GM15510 (cell line): Measurements from ENCODE around the gene HTRA3.

ENCODE experiments used
- POLR2A ChIP-seq: IDR thresholded peaks from 3 replicates; pipeline ENCODE4 v1.6.1; 2011; ENCODE audit warnings: borderline replicate concordance; ENCODE audit not compliant: insufficient read length; ENCODE audit errors: extremely low read depth

Gene HTRA3

GRCh38 chr4:8343262-8343966, 73.9 kb downstream of the HTRA3 start:
- no peak for TF ChIP-seq POLR2A

GRCh38 chr4:8343967-8344331, 74.4 kb downstream of the HTRA3 start:
- no peak for TF ChIP-seq POLR2A

GRCh38 chr4:8344377-8344776, 74.8 kb downstream of the HTRA3 start:
- no peak for TF ChIP-seq POLR2A

- no peak for TF ChIP-seq POLR2A
Measured at GRCh38 chr4:8345053-8345945, 75.7 kb downstream of the HTRA3 start.

GRCh38 chr4:8345946-8346814, 76.6 kb downstream of the HTRA3 start:
- TF ChIP-seq POLR2A: no peak

GRCh38 chr4:8346838-8347605, 77.5 kb downstream of the HTRA3 start:
- TF ChIP-seq POLR2A: no peak

- no peak for TF ChIP-seq POLR2A
Measured at GRCh38 chr4:8347660-8348059, 78.1 kb downstream of the HTRA3 start.

GRCh38 chr4:8348071-8348470, 78.5 kb downstream of the HTRA3 start:
- TF ChIP-seq POLR2A: no peak

- no peak for TF ChIP-seq POLR2A
Measured at GRCh38 chr4:8349664-8350236, 80.2 kb downstream of the HTRA3 start.

GRCh38 chr4:8350352-8350751, 80.8 kb downstream of the HTRA3 start:
- no peak for TF ChIP-seq POLR2A

- TF ChIP-seq POLR2A: no peak
Measured at GRCh38 chr4:8350841-8351461, 81.4 kb downstream of the HTRA3 start.

GRCh38 chr4:8351931-8352367, 82.4 kb downstream of the HTRA3 start:
- TF ChIP-seq POLR2A: no peak

GRCh38 chr4:8352368-8353157, 83.0 kb downstream of the HTRA3 start:
- no peak for TF ChIP-seq POLR2A
